Activated CD4-positive, CD25-positive, alpha-beta regulatory T cell (primary cell): Measurements from ENCODE around the gene EPB41L1.
"Not testable (repeated sequence)": the region's sequence is repeated elsewhere in the genome, so short reads cannot be mapped to it uniquely, and the experiment has no call there.

Experiments used
- DNase-seq, 4 experiments: peaks; one replicate each; lab custom pipeline; 2025; lab: John Stamatoyannopoulos, UW

Gene EPB41L1

DNA sequence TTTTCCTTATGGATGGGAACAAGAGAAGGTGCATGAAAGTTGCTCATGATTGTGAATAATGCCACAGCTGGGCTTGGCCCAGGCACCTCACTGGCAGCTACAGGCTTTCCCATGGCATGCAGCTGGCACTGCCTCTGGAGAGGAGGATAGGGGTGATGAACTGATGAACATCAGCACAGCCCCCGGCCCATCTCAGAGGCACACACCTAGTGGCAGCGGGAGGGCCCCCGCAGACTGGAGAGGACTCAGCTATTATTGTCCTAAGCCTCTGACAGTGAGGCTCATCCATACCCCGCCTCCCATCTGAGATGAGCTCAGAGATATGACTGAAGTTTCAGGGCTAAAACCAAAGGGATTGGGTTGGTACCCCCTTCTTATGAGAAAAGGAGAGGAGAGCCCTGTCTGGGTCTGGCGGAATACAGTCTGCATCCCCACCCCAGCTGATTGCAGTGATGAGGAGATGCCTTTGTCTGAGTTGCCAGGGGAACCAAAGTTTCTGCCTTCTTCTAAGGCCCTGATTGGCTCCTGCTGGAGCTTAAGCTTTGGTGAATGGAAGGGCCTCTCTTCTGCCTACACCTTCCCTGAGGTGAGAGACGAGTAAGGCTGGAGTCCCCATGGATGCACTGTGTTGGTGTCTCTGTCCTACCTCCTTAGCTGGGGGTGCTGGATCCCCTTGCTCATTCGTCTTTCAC is 27.6 kb upstream of the EPB41L1 start:
- DNase-seq = no peak

DNA sequence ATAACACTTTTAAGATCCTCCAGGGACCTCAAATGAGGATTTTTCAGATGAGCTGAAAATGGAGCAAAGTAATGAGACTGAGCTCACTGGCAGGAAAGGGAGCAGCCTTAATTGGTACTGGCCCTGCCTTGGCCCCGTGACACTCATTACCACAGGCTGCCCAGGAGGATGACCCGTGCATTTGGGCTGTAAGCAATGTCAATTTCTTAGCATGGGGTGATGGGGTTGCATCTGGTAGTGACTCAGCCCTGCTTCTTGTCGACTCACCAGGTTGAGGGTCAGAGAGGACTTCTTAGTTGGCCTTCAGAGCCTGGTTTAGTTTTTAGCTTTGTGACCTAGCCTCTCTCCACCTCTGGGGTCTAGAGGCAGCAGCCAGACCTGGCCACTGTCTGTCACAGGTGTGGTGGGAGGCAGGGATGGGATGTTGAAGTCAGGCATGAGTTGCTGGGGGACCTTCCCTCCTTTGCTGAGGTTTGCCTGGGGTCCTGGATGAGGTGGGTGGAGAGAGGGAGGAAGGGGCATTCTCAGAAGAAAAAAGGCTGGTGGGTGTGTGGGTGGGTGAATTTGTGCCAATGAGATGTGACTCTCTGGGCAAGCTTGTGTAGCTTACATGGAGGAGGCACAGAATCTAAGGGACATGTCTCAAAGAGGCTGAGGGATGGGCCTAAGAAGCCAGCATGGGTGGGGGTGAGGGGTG is 25.9 kb upstream of the EPB41L1 start:
- DNase-seq = no peak

DNA sequence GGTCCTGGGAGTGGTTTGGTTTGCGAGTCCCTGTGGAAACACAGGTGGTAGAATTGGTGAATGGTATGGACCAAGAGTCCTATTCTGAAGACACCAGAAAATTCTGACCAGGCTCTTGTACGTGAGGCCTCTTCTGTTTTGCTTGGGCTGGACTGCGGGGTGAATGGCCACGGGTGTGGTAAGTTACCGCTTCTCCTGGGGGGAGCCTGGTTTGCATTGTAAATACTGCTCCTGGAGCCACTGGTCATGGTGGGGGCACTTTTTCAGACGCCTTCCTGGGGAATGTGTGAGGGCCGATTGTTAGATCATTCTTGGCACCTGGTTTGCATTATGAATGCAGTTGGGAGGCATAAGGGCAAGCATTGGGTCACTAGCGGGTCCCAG is 25.4 kb upstream of the EPB41L1 start:
- no peak for DNase-seq

DNA sequence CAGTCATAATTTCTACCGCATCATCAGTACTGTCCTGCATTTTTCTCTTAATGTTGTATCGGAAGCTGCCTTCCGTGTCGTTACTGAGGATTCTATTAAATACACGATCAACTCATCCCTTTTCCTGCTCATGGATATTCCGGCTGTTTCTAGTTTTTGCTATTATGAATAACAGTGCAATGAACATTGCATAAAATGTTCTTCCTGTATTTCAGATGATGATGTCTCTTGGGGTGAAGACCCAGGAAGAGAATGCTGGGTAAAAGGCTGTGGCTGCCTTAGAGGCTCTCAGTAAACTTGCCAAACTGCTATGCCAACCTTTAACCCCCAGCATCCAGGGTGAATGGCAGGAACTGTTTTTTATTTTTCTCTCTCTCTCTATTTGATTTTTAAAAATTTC is 24.1 kb upstream of the EPB41L1 start:
- no peak for DNase-seq

DNA sequence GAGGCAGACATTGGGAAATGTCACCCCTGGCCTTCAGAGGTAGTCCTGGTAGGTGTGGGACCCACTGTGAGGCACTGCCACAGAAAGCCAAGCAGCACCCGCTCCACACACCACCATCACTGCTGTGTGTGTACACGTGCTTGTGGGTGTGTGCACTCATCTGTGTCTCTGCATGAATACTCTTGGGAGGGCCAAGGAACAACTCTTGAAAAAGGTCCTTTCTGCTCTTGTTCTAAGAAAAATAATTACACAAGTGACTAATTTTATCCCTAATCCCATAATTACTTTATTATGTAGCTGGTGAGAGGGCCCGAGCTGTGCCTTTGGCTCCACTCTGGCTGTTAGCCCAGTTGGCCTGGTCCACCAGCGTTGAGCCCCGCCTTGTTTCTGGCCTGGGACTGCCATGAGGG is 21.7 kb upstream of the EPB41L1 start:
- no peak for DNase-seq

DNA sequence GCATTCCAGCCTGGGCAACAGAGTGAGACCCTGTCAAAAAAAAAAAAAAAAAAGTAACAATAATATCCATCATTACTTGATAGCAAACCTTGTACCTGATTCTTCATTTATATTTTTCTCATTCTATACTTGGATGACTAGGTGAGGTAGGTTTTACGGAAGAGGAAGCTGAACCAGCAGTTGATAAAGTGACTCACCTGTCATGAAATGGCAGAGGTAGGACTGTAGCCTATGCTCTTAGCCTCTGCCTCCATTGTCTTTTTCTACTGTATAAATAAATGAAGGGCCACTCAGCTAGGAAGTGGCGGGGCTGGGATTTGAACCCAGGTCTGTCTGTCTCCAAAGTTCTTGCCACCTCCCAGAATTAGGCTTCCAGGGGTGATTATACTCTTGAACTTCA is 20.7 kb upstream of the EPB41L1 start:
- no peak for DNase-seq

DNA sequence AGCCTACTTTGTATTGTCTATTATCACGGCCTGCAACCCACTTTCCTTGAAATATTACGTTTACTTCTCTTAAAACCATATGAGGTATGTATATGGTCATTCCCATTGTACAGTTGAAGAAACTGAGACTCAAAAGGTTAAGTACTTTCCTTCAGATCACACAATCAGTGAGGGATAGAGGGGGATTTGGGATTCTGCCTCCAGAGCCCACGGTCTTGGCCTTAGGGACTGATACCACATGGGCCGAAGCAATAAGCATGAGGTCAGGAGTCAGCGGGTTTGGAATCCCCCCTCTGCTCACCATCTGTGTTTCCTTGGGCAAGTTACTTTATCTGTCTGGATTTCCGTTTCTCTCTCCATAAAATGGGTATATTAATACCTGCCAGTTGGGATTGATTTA is 19.4 kb upstream of the EPB41L1 start:
- no peak for DNase-seq

DNA sequence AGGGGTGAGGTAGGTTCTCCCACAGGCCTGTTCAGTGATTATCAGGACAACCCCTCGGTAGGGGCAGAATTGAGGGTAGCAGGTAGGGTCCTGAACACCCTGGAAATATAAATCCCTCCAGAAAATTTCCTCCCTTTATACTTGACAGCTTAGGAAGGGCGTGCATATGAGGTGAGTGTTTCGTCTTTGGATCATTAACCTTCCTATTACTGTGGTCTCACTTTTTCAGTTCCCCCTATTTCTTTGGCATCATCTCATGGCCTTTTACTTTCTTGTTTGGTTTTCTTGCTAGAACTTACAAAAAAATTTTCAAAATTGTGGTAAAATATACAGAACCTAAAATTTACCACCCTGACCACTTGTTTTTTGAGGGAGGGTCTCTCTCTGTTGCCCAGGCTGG is 18.7 kb upstream of the EPB41L1 start:
- DNase-seq = no peak

DNA sequence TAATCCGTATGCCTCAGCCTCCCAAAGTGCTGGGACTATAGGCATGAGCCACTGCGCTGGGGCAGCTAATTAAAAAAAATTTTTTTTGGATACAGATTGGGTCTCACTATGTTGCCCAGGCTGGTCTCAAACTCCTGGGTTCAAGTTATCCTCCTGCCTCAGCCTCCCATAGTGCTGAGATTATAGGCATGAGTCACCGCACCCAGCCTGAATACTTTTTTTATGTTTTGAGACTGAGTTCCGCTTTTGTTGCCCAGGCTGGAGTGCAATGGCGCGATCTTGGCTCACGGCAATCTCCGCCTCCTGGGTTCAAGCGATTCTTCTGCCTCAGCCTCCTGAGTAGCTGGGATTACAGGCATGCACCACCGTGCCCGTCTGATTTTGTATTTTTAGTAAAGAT is 17.2 kb upstream of the EPB41L1 start:
- not testable (repeated sequence) for DNase-seq

DNA sequence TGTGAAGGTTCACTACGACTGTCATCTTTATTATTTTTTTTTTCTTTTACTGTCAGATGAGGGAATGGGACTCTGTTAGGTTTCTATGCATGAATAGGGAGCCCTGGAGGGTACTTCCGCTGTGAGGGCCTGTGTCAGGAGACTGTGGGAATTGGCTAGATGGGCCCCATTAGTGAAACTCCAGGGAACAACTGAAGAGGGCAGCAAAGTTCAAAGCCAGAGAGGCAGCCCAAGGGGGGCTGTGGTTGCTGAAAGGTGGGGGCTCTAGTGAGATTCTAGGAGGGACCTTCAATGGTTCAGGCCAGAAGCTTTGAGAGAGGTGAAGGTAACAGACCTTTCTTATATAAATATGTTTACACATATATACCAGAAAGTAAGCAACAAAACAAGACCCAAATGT is 13.2 kb upstream of the EPB41L1 start:
- no peak for DNase-seq

DNA sequence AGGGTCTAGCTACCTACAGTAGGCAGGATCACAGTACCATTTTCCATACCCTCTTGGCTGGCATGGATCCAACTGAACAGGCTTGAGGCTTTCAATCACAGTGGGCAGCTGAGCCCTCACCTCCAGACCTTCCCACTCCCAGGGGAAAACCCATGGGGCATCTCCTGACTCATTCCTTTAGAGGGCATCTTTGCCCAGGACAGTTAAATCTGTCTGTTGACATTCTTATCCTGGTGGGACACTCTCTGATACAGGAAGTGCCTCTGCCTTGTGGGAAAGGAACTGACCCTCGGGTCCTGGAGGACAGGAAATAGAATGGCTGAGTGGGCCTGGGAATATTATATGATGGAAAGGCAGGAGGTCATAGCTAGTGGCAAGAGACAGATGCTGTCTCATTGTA is 10.2 kb upstream of the EPB41L1 start:
- no peak for DNase-seq

DNA sequence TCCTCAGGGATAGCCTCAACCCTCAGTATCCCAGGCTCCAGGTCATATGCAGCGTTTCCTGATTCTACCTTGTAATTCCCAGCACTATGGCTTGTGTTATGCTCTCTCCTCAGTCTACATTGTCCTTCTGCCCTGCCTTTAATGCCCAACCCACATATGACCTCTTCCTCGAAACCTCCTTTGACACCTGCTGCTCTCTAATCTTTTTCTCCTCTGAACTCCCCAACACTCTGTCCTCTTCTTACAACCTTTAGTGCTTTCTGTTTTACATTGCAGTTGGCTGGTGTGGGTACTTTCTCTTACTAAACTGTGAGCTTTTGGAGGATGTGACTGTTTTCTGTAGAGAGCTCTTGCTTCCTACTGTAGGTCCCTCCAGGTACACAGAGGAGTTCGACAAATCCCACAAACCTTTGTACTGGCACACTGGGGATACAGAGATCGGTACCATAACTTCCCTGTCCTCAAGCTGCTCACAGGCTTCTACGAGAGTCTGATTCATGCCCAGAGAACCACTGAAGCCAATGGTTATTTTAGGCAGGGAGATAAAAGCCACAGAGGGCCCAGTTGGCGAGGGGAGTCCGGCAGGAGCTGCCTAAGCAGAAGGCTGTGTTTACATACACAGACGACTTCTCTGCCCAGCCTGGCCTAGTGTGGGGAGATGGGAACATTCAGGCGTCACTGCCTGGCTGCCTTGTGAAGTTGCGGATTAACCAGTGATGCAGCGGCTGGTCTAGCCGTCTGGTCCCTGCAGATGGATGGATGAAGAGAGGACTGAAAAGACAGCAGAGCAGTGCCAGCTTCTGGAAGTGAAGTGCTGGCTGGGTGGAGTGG is 8.4 kb upstream of the EPB41L1 start:
- DNase-seq = no peak

DNA sequence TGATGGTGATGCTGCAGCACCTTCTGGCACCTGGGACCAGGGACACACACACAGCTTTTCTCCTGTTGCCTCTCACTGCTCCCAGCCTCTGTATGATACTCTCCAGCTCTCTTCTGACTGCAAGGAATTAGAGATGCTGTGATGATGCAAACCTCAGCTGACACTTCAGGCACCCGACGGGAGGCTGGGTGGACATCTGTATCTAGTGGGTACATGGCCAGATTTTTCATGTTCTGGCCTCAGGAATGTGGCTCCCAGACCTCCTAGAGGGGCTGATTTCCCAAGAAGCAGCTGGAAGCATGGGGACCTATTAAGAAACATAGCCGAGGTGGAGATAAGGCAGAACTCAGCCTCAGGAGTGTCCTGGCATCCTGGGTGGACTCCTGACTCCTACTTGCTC is 6.8 kb upstream of the EPB41L1 start:
- no peak for DNase-seq

DNA sequence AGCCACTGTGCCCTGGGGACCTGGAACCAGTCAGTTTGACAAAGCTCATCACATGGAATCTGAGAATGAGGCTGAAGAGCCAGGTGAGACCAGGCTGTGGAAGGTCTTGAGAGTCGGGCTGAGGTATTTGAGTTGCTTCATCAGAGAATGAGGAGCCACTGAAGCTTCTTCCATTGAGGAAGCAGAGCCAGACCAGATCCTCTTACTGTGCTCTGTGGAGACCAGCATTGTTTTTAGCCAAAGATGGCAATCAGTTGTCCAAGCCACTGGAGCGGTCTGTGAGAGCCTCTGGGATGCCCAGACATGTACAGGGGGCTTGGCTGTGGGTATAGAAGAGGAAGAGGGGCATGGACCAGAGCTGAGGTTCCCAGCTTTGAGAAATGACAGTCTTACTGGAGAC is 6.1 kb upstream of the EPB41L1 start:
- DNase-seq = no peak

DNA sequence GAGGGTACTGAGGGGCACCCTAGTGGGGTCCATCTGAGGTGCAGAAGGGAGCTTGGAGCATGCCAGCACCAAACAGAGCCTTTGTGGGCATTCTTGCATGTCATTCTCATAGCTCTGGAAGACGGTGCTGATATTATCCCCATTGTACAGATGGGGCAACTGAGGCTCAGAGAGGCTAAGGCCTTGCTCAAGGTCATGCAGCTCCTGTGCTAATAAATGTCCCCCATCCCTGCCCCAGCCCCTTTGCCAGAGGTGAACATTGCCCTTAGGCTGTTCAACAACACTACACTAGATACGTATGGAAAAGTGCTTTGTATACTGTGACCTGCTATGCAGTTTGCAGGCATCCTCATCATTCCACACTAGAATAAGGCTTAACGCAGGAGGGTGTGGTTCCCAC is 5.5 kb upstream of the EPB41L1 start:
- DNase-seq = no peak

DNA sequence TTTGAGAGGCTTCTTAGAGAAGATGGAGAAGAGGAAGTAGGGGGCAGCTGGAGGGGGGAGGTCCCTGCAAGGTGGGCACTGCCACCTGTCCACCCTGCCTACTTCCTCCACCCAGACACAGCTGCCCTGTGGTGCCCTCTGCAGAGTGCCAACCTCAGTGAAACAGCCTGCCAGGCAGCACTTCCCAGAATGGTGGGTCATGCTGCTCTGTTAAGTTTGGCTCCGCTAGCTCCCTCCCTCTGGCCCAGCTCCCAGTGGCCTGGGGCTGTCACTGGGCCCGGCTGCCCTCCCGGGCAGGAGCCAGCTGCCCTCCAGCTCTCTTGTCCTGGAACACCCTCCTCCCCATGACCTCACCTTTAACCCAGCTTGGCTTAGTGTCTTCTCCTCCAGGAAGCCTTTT is 5.1 kb upstream of the EPB41L1 start:
- DNase-seq = no peak

DNA sequence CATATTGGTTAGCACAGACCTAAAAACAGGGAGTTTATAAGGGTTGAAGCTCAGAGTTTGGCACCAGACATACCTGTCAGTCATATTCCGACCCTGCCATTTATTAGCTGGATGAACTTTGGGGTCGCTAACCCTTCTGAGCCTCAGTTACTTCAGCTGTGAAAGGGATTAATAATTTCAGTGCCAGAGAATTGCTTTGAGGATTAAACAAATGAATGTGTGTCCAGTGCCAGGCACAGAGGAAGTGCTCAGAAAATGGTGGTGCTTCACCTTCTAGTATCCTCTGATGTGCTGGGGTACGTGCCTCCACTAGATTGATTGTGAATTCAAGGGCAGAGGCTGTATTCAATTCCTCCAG is 4.1 kb upstream of the EPB41L1 start:
- DNase-seq = no peak

DNA sequence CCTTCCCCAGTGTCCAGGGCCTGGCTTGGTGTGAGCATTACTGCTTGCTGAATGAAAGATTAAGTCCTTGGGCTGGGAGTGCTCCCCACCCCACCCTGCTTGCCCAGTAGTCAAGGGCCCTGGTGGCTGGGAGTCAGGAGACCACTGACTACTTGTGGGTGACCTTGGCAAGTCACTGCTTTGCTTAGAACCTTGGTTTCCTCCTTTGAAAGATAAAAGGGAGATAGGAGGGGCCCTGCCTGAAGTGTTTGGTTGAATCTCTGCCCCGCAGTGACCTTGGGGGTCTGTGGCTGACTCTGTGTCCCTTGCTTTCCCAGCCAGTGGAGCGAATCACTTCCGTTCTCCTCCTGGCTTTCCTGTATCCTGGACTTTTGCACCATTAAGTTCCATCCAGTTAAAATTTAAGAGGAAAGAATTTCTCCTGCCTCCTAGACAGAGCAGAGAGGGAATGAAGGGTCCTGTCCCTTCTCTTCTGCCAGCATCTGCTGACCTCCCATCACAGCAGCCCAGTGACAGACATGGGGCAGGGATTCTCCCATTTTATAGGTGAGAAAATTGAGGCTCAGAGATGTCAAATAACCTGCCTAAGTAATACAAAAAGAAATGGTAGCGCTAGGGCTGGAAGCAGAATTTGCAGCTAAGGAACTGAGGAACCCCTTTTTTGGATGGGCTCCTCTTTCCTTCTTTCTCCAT is 3.5 kb upstream of the EPB41L1 start:
- no peak for DNase-seq

DNA sequence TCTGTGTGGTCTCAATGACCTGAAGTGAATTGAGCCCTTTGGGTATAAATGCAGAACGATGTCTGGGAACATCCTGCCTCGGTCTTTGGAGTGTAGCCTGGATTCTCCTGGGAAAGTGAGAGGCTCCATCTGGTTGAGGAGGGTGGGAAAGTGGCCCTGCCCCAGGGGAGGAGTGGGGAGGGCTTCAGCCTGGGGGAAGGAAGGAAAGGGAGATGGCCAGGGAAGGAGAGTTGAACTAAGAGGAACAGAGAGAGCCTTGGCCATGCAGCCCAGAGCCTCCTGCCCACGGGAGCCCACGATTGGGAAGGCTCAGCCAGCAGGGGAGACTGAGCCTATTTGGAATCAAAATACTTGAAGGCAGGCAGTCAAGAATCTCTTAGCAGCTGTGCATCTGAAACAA is 2.3 kb upstream of the EPB41L1 start:
- DNase-seq = no peak

DNA sequence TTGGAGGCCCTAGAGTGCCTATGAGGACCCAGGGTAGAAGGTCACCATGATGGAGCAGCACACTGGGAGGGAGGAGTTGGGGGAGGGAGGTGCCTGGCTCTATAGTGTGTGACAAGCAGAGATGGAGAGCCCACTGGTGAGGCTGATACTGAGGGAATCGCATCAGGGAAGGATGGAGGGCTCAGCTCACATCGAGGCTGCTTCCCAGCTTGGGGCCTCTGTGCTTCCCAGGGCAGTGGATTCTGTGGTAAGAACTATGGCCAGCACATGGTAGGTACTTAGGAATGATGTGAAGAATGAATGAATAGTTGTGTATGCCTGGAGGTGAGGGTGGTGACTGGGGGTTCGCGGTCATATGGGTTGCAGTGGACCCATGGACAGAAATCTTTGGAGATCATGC is 1.3 kb upstream of the EPB41L1 start:
- no peak for DNase-seq

DNA sequence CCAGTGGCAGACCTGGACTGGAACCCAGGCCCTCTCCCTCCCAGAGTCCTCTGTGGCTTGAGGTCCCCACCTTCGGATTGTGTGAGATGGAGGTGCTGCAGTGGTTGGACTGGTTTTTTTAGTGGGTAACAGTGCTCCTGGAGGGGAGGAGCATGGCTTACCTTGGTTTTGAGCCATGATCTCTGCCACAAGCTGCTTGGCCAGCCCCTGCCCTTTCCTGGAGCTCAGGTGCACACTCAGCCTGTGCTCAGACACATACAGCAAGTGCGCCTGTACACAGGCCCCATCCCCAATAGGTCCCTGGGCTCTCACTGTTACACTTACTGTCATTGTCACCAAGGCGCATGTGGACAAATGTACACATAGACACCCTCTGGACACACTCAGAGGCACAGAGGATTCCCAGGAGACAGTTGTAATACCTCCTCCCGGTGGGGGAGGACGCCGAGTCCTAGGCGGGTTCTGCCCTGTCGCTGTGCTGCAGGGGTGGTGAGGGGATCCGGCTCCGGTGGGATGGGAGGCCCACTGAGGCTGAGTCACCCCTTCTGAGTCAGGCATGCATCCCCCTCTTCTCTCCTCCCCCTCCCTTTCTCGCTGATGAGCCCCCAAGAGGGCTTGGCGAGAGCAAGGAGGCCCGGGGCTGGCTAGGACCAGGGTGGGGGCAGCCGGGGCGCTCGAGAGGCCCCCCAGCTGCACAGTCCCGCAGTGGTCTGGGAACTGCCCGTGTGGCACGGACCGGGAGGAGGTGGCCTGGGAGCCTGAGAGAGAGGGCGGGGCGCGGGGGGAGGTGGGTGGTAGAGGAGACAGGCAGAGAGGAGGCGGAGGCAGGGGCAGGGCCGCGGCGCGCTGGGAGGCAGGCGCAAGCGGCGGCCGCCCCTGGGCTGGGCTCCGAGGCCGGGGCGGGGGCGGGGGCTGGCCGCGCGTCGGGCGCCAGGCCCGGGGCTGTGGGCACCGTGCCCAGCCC is 522 bp upstream of the EPB41L1 start:
- DNase-seq = no peak

DNA sequence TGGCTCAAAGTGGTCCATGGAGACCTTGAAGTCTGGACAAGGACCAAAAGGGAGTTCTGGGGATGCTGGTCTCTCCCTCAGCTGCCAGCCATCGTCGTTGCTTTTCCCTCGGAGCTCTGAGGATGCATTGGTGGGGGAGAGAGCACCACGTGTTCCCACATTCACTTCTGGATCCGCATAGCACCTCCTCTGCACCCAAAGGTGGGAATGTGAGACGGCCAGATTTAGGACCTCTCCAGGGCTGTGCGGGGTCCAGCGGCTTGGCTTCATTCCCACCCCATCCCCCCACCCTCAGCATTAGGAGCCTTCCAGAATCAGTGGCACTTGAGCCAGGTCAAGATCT is 1.1 kb downstream of the EPB41L1 start:
- DNase-seq = no peak
